ENCODE measurements around the gene VCP. TPM values are rescaled to one million over a fixed set of nuclear protein-coding genes. Genes with fewer than 3 reads are reported as not detected.

Gene VCP
- total and polyA plus RNA-seq, 9 of the 15 experiments (the other 6 are each of a cell fraction or from before 2014, with no cell fraction given), result 7.1 to 257 (median 199) TPM

DNA sequence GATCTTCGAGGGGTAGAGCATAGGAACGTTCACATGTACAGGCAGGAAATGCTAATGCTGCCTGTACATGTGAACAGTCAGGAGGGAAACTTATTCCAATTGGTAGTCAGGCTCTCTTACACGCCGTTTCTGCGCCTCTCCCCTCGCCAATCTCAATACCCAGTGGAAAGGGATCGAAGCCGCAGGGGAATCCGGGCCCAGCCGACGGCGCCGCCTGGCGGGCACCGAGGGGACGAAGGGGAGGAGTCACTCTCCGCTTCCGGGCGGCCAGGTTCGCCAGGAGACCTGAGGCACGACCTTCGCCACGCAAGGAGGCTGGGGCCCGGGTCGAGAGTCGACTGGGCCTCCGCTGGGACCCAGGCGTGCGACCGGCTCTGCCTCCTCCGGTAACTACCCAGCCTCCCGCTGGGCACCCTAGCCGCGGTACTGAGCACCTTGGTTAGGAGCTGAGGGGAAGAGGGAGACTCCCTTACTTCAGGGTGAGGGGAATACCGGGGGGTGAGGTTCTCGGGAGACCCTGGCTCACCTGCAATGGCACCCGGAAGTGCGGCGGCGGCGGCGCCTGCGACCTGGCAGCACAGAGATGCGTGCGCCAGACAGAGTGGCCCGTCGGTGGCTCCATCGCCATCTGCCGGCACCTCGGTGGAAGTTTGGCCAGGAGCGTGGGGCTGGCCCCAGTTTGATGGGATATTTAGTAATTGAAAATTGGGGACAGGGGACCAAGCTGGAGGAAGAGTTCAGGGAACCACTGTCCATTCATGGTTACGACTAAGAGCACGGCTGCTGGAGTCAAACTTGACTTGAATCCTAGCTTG is 23.8 kb upstream of the VCP start, which contains the start of gene PIGO (continued):
- TF ChIP-seq POU5F1 (IDR thresholded peaks at IDR 0.05; ENCODE audit: borderline replicate concordance, low read depth, low read length, partially characterized antibody) (no peak), ZNF140 (CRISPR knock-in tag; IDR thresholded peaks at IDR 0.05) (no peak), KDM1A (IDR thresholded peaks at IDR 0.05) (no peak), SNIP1 (IDR thresholded peaks at IDR 0.05; ENCODE audit: low read depth) (peak; percentile 82), PCBP1 (IDR thresholded peaks at IDR 0.05; ENCODE audit: low read depth, low read length, poor library complexity, severe bottlenecking) (no peak), SRSF3 (IDR thresholded peaks at IDR 0.05; ENCODE audit: insufficient read depth, low read length) (no peak), TCF7 (IDR thresholded peaks at IDR 0.05; ENCODE audit: borderline replicate concordance) (no peak), HDAC8 (tag; IDR thresholded peaks at IDR 0.05) (no peak), RCOR1 (IDR thresholded peaks at IDR 0.05; ENCODE audit: borderline replicate concordance in 1 of 2, low read depth in 2 of 2, low read length in 2 of 2) (no peak), BMI1 (IDR thresholded peaks at IDR 0.05; ENCODE audit: low read length) (no peak), CBX2 (IDR thresholded peaks at IDR 0.05; ENCODE audit: insufficient read depth, low read length, poor library complexity, severe bottlenecking) (no peak), XRCC5 (IDR thresholded peaks at IDR 0.05; ENCODE audit: low read depth, low read length) (no peak; the same call in 1 of the 2 replicates), ASH1L (IDR thresholded peaks at IDR 0.05; ENCODE audit: borderline replicate concordance, low read depth, partially characterized antibody) (peak; percentile 12), TAF9B (IDR thresholded peaks at IDR 0.05; ENCODE audit: partially characterized antibody) (peak; percentile 74), BRCA1 (IDR thresholded peaks at IDR 0.05) (no peak), BRCA1 (CRISPR knock-in tag; IDR thresholded peaks at IDR 0.05) (no peak), HLTF (IDR thresholded peaks at IDR 0.05) (no peak), CTBP1 (IDR thresholded peaks at IDR 0.05; ENCODE audit: borderline replicate concordance) (peak; percentile 55; the same call in 1 of the 2 replicates), SMARCB1 (IDR thresholded peaks at IDR 0.05; ENCODE audit: insufficient read length, low read depth) (no peak), ELF2 (CRISPR knock-in tag; IDR thresholded peaks at IDR 0.05) (peak; percentile 93), HEY1 (CRISPR knock-in tag; IDR thresholded peaks at IDR 0.05; ENCODE audit: borderline replicate concordance) (no peak)
- TF ChIP-seq, protein P1, sequence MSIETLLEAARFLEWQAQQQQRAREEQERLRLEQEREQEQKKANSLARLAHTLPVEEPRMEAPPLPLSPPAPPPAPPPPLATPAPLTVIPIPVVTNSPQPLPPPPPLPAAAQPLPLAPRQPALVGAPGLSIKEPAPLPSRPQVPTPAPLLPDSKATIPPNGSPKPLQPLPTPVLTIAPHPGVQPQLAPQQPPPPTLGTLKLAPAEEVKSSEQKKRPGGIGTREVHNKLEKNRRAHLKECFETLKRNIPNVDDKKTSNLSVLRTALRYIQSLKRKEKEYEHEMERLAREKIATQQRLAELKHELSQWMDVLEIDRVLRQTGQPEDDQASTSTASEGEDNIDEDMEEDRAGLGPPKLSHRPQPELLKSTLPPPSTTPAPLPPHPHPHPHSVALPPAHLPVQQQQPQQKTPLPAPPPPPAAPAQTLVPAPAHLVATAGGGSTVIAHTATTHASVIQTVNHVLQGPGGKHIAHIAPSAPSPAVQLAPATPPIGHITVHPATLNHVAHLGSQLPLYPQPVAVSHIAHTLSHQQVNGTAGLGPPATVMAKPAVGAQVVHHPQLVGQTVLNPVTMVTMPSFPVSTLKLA (conservative IDR thresholded peaks at IDR 0.05), result peak; percentile 65 to 86
- TF ChIP-seq, protein P2, sequence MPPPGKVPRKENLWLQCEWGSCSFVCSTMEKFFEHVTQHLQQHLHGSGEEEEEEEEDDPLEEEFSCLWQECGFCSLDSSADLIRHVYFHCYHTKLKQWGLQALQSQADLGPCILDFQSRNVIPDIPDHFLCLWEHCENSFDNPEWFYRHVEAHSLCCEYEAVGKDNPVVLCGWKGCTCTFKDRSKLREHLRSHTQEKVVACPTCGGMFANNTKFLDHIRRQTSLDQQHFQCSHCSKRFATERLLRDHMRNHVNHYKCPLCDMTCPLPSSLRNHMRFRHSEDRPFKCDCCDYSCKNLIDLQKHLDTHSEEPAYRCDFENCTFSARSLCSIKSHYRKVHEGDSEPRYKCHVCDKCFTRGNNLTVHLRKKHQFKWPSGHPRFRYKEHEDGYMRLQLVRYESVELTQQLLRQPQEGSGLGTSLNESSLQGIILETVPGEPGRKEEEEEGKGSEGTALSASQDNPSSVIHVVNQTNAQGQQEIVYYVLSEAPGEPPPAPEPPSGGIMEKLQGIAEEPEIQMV (tag; conservative IDR thresholded peaks at IDR 0.05; ENCODE audit: low read depth), result no peak
- TF ChIP-seq, protein P3, sequence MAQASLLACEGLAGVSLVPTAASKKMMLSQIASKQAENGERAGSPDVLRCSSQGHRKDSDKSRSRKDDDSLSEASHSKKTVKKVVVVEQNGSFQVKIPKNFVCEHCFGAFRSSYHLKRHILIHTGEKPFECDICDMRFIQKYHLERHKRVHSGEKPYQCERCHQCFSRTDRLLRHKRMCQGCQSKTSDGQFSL (CRISPR knock-in tag; IDR thresholded peaks at IDR 0.05), result 0 out of 2 replicates have a peak, but pooled peaks have one; percentile 14
- TF ChIP-seq, protein P3 (tag; IDR thresholded peaks at IDR 0.05), result no peak

Measured in K562 (cell line).